GM19240 (cell line): ENCODE data around the gene CEACAM20.
"Not testable (repeated sequence)": the region's sequence is repeated elsewhere in the genome, so short reads cannot be mapped to it uniquely, and the experiment has no call there.

Experiments
- DNase-seq: peaks from one replicate; pipeline ENCODE4 v3.0.0; 2011; ENCODE audit warnings: low spot score; ENCODE audit not compliant: insufficient read length

The CEACAM20 gene

DNA sequence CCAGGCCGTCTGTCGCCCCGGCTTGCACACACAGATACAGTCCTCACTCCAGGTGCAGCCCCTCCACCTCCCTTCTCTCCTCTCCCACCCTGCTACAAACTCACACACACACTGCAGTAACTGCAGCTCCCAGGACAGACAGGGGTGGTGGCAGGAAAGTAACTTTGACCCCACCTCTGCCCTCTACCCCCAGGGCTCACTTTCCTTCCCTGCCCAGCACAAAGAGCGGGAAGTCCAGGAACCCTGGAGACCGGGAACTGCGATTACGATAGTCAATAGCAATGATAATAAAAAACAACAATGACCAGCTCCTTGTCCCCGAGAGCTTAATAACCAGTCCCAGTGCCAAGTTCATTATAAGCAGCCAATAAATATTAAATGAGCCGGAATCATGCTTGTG is at the start of gene CEACAM20:
Gene CEACAM20, minus strand, starts transcription at position 140 of the 400 bp plus-strand sequence. CDS start 166 bp downstream, outside the sequence.
- no peak for DNase-seq

DNA sequence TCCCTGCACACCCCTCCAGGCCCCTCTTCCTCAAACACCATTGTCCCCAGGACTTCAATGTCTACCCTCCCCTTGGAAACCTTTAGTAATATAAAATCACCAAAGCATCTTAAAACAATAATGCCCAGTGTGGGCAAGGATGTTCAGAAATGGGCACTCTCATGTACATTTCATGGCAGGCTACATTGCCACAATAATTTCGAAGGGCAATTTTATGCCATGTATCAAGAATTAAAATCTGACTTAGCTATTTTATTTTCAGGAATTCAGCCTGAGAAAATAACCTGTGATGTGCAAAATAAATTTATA is 48.0 kb upstream of the CEACAM20 start:
- DNase-seq = no peak

DNA sequence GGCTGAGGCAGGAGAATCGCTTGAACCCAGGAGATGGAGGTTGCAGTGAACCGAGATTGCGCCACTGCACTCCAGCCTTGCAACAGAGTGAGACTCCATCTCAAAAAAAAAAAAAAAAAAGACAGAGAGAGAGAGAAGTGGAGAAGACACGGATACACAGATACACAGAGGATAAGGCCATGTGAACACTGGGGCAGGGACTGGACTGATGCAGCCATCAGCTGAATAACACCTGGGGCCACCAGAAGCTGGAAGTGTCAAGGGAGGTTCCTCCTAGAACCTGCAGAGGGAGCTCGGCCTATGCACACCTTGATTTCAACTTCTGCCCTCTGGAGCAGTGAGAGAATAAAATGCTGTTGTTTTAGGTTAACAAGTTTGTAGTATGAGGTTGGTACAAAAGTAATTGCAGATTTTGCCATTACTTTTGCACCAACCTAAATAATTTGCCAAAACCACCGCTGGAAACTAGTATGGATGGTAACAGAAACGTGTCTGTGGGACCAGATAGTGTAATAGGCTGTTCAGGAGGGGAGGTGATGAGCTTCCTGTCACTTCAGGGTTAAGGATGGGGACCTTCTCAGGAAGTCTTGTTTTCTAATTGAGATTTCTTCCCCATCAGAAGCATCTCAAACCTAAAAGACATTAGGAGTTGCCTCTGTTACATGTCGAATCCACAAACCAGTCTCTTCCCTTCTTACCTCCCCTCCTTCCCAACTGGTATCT is 47.5 kb upstream of the CEACAM20 start:
- no peak for DNase-seq

DNA sequence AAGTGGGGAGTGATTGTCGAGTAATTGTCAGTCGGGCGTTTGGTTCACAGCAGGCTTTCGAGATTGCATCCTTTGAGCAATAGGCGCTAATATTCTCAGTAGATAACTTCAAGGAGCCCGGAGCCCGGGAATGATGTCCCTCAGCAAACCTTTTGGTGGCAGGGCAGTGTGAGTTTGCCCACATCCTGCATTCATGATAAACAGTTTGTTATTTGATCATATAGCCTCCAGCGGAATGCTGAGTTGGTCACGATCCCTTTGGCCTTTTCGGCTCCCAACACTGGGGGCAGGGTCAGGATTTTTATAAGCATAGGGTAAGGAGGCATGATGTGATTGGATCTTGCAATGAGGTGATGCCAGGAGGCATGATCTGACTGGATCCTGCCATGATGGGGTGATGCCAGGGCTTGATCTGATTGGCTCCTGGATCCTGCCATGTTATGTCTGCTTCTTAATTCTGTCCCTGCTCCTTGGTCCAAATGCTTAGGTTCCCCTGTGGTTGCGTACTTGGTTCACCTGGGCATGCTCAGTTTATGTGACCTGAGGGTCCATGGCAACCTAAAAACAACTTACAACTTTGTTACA is 45.7 kb upstream of the CEACAM20 start:
- no peak for DNase-seq

DNA sequence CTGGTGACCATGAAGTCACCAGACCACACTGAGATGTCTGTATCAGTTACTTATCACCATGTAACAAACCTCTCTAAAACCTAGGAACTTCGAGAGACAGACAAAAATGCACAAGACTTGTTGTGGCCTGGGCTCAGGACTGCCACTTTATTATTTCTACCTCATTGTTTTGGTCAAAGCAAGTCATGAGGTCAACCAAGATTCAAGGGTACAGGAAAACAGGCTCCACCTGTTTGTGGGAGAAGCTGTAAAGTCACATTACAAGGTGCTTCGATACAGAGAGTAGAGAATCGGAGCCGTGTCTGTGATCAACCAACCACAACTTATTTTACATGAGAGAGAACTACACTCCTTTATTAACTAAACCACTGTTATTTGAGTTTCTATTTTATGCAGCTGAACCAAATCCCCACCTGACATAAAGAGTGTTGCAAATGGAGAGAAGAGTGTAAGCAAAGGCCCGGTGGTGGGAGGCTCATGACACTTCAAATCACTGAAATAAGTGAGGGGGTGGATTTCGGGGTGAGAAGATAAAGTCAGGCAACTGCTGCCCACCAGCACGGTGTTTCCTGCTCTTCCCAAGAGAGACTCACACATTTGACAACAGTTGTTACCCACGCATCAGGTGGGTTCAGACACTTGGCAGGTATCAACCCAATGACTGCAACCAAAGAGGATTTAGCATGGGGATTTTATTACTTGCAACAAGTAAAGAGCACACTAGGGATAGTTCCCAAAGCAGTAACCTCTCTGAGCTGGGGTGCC is 44.9 kb upstream of the CEACAM20 start:
- no peak for DNase-seq

DNA sequence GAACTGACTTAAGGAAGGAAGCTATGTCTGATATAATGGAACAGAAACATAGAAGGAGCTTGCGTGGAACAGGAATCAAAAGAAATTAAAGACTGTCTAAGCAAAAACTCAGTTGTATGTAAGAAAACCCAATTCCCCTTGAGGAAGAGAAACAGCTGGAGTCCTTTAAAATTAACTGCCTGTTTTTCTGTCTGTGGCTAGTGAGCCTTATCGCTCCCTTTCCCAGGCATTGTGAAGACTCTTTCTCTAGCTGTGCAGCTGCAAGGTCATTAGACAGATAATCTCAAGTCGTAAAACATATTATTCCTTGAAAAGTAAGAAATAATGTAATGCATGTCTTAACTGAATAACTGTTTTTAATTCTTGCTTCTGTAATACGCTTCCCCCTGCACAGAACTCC is 44.2 kb upstream of the CEACAM20 start:
- DNase-seq = no peak

DNA sequence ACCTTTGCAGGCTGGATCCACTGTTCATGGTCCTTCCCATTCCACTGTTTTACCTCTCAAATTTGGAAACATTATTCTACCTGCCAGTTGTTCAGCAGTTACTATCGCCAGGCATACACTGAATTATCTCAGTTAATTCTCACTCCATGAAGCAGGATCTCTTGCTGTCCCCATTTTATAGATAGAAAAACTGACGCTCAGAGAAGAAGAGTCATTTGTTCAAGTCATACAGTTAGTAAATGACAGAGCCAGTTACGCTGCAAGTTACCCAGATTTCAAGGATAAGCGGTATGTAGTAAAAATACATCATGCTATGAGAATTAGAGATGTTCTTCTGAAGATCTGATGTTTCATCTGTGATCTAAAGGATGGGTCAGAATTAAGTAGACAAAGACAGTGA is 43.7 kb upstream of the CEACAM20 start:
- no peak for DNase-seq

DNA sequence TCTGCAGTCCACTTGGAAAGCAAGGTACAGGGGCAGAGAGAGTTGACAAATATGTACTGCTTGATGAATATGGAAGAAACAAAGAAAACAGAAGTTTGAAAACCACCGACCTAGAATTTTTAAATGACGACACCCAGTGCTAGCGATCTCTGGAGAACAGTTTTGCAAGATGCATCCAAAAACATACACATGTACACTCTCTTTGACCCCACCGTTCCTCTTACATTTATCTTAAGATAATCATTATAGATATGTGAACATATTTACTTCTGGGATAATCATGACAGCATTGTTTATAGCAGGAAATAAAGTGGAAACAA is 43.1 kb upstream of the CEACAM20 start:
- no peak for DNase-seq

DNA sequence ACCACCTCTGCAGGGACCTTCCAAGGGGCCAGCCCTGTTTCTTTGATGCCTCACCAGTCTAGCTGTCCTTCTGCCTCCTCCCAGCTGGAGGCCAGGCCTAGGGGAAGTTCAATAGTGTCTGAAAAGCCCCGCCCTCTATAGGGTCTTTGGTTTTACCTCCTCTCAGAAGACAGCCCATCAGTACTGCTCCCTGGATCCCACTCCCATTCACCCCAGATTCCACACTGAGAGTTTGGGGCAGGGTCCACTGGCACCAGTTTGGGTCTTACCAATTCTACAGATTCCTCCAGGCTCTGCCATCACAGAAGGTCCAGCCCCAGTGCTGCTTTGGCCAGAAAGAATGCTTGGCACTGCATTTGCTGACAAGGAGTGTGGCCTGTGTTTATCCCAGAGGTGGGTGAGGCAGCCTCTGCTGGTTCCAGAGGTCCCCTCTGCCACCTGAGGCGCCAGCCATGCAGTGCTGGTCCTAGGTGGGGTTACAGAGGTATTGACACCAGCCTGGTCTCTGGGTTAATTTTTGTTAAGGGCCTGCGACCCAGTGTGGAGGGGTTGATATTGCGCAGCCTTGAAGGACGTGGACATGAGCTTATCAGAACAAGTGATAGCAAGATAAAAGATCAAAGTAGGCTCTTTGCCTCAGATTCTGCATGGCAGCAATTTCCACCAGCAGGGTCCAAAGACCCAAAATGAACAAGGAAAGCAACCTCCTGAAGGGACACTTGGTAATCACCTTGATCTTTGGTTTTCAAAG is 42.5 kb upstream of the CEACAM20 start:
- DNase-seq = no peak

DNA sequence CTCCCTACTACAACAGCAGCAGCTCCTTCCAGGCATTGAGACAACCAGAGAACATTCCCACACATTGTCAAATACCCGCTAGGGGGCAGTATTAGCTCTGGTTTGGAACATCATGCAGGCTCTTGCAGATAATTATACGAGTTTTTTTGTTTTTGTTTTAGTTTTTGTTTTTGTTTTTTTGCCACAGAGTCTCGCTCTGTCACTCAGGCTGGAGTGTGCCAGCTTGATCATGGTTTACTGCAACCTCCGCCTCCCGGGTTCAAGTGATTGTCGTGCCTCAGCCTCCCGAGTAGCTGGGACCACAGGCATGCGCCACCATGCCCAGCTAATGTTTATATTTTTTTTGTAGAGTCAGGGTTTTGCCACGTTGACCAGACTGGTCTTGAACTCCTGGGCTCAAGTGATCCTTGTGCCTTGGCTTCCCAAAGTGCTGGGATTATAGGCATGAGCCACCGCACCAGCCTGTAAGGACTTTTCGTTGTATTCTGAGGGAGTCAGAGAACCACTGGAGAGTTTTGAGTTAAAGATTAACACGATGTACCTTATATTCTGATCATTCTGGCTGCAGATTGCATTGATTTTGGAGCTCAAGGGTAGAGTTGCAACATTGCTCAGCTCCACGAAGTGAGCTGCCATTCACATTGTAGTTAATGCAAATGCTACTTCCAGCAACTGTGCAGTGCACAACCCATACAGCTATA is 41.7 kb upstream of the CEACAM20 start:
- peak; percentile 29 for DNase-seq

DNA sequence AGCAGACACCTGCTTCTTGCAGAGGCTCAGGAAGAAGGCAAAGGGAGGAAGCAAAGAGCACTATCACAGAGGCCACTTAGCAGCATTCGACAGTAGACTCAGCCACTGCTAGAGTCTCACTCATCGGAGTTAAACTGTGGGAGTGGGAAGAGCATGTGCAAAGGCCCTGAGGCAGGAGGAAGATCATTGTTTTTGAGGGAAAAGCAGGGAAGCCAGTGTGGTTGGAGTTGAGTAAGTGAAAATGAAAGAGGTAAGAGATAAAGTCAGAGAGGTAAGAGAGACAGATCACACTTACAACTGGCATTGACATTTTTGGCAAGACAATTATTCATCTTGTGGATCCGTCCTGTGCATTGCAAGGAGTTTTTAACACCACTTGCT is 41.1 kb upstream of the CEACAM20 start:
- no peak for DNase-seq

DNA sequence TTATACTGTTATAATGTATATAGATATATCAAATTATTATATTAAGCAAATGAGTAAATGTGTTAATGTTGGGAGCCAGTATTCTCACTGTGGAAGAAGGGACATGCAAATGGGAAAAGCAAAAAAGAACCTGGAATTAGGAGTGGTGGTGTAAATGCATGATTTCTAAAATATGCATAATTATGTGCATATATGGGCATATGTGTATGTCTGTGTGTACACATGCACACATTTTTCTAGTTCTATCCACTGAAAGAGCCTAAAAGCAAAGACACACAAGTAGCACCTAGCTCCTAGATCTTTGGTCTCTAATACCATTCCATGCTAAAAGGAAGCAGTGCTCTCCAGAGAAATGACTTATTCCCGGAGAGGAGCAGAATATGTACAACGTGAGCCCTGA is 38.3 kb upstream of the CEACAM20 start:
- DNase-seq = no peak

DNA sequence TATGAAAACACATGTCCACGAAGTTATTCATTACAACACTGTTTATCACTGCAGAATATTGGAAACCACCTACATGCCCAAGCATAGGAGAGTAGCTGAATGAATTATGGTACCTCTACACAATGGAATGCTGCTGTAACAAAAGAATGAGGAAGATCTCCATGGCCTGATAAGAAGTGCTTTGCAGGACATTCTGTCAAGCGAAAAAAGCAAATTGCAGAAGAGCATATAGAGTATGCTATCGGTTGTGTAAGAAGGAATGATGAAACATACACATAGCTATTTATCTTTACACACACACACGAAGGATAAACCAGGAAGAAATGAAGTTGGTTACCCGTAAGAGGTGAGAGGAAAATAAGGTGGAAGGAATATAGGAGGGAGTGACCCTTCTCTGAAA is 37.5 kb upstream of the CEACAM20 start:
- DNase-seq = no peak

DNA sequence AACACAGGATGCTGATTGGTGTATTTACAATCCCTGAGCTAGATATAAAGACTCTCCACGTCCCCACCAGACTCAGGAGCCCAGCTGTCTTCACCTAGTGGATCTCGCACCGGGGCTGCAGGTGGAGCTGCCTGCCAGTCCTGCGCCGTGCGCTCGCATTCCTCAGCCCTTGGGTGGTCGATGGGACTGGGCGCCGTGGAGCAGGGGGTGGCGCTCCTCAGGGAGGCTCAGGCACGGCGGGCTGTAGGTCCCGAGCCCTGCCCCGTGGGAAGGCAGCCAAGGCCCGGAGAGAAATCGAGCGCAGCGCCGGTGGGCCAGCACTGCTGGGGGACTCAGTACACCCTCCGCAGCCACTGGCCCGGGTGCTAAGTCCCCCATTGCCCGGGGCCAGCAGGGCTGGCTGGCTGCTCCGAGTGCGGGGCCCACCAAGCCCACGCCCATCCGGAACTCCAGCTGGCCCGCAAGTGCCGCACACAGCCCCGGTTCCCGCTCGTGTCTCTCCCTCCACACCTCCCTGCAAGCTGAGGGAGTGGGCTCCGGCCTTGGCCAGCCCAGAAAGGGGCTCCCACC is 33.7 kb upstream of the CEACAM20 start:
- not testable (repeated sequence) for DNase-seq

DNA sequence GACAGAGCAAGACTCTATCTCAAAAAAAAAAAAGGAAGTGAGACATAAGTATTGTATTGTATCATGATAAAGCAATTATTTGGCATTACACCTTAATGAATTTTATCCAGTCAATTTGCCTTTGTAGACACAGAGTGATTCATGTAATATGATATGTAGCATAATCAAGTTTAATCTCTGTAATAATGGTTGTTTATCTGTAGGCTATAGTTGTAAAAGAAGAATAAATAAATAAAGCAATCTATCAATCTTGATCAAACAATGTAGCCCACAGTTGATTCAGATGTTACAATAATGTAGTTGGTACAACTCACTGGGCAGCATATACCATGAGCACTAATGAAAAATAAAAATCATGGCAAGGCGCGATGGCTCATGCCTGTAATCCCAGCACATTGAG is 28.5 kb upstream of the CEACAM20 start:
- no peak for DNase-seq

DNA sequence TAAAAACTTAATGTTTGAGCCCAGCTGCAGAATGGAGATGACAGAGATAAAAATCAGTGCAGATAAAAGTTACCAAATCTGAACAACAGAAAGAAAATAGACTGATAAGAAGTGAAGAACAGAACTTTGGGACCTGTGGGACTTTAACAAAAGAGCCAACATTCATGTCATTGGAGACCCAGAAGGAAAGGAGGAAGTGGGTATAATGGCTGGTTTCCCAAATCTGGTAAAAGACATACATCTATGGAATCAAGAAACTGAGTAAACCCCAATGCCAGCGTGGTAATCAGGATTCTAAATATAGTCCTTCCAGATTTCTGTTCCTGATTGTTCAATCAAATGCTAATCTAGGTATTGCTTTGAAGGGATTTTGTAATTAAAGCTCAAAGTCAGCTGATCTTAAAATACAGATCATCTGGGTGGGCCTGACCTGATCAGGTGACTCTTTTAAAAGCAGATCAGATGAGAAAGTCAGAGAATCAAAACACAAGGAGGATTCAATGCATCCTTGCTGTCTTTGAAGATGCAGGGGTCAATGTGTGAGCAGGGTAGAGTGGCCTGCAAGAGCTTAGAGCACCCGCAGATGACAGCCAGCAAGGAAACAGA is 25.3 kb upstream of the CEACAM20 start:
- no peak for DNase-seq

DNA sequence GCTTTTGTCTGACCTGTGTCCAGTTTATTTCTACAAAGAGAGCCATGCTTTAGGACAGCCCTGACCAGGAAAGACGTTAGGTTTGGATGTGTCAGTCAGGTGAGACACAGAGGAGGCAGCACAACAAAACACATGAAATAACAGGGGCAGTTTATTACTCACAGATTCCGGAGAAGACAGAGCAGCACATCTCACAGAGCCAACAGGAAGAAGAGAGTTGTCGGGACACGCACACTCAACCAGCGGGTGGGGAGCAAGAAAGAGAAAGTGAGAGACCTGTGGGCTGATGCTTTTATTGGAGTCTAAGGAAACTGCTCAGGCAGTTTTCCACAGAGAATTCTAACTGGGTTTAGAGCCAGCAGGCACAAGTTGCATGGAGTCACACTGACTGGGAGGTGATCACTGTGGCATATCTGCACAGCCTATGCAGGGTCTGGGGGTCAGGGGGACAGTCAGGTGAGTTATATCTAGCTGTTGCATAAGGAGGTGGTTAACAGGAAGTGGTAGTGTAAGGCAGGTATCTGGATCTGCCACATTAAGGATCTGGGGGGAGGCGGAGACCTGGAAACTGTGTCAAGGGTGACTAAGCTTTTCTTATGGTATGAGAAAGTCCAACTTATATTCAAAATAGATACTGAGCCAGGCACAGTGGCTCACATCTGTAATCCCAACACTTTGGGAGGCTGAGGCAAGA is 24.1 kb upstream of the CEACAM20 start:
- no peak for DNase-seq

DNA sequence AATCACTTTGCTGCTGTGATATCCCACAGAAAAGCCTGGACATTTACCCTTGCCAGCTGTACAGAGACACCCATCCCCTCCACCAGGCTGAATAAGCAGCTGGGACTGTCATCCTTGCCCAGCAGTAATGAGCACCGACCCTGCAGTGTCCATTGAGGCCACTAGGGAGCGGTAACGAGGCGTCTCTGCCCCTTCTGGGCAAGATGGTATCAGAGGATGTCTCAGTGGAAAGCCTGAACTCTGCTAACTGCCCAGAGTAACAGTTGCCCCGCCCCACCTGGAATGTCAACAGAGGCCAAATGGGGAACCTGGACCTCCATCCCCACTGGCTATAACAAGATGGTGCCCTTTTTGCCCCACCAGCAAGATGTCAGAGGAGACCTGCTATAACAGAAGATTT is 22.8 kb upstream of the CEACAM20 start:
- DNase-seq = no peak

DNA sequence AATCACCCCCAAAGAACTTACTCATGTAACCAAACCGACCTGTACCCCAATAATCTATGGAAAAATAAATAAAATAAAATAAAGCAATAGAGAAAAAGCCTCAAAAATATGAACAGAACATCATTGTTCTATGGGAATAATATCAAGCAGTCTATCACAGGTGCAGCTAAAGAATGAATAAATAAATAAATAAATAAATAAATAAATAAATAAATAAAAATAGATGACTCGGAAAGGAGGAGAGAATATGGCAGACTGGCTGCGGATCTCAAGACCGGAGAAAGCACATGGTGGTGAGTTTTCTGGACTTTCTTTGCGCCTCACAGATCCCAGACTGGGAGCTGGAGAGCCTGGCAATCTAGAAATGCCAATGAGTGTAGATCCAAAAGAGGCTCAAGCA is 22.4 kb upstream of the CEACAM20 start:
- DNase-seq = no peak

DNA sequence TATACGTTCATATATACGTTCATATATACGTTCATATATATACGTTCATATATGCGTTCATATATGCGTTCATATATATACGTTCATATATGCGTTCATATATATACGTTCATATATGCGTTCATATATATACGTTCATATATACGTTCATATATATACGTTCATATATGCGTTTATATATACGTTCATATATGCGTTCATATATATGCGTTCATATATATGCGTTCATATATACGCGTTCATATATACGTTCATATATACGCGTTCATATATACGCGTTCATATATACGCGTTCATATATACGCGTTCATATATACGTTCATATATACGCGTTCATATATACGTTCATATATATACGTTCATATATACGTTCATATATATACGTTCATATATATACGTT is 21.5 kb upstream of the CEACAM20 start:
- DNase-seq = not testable (repeated sequence)
